Uterus (tissue), 2 donors: ENCODE measurements around the gene PDCD7.

ENCODE experiments used
- CTCF ChIP-seq, 4 experiments: fragments of 200-600 bp in 2 of 4; fragments of 450-650 bp in 2 of 4; sonication (generic) in 2 of 4; IDR thresholded peaks; one replicate each; pipeline ENCODE4 v1.5.1; 2016 to 2019; ENCODE audit warnings: antibody characterized with exemption in 4 of 4, mild to moderate bottlenecking in 2 of 4, moderate library complexity in 1 of 4
- POLR2A ChIP-seq, 2 donors: fragments of 450-650 bp; IDR thresholded peaks; one replicate each; pipeline ENCODE4 v1.6.1; 2016; ENCODE audit warnings: antibody characterized with exemption in 2 of 2, mild to moderate bottlenecking in 1 of 2, moderate library complexity in 1 of 2

GRCh38 chr15:65100442-65100841 lies 33.2 kb downstream of the PDCD7 start:
- TF ChIP-seq CTCF (IDR thresholded peaks at IDR 0.05), result no peak
- no peak for TF ChIP-seq POLR2A (IDR thresholded peaks at IDR 0.05)
